Endothelial cell of umbilical vein (primary cell): ENCODE data around the gene NEU2. TPM values are rescaled to one million over a fixed set of nuclear protein-coding genes. Genes with fewer than 3 reads are reported as not detected.

Source experiments
- BruUV-seq: library from RNA; stranded (reverse); fragments of 400-500 nt; replicated peaks from 2 replicates; lab custom pipeline; 2021; lab: Mats Ljungman, UMichigan
- CTCF ChIA-PET: fragments of 300-600, 350-600 bp; sonication (Branson Sonifier 250); formaldehyde crosslinking; loops from one replicate; lab custom pipeline; 2021; ENCODE audit warnings: antibody characterized with exemption, inconsistent platforms; lab: Charles Lee
- POLR2A ChIA-PET: fragments of 300-600, 350-600 bp; sonication (Branson Sonifier 250); formaldehyde crosslinking; loops from one replicate; lab custom pipeline; 2021; ENCODE audit warnings: antibody characterized with exemption, inconsistent platforms; lab: Charles Lee
- DNase-seq: peaks from one replicate; pipeline ENCODE4 v3.0.0-alpha.2; 2011; ENCODE audit warnings: low read depth, low spot score
- FAIRE-seq: peaks from 2 replicates; lab custom pipeline; 2011; peaks lifted over from hg19 to GRCh38; lab: Jason Lieb, UNC
- H2AFZ ChIP-seq: 2 replicates; pipeline ENCODE4 v1.6.0; 2012; ENCODE audit warnings: low read depth, low read length, control low read depth, inconsistent platforms
- H3K27ac ChIP-seq: 2 replicates; pipeline ENCODE4 v1.5.1; 2011; ENCODE audit warnings: low read depth, mild to moderate bottlenecking, control low read depth, low read length, moderate library complexity; ENCODE audit not compliant: insufficient read depth
- H3K27me3 ChIP-seq, 2 experiments: 2 replicates each; pipeline versions ENCODE4 v1.6.0 to v1.6.1; 2011; ENCODE audit warnings: low read length in 2 of 2, mixed read lengths in 1 of 2; ENCODE audit not compliant: control insufficient read depth in 2 of 2, insufficient read depth in 2 of 2
- H3K36me3 ChIP-seq, 2 experiments: 2 replicates in 1 of 2; 3 replicates in 1 of 2; pipeline ENCODE4 v1.5.1; 2011; ENCODE audit warnings: low read length in 2 of 2, mild to moderate bottlenecking in 1 of 2, moderate library complexity in 1 of 2; ENCODE audit not compliant: control insufficient read depth in 2 of 2, insufficient read depth in 2 of 2; ENCODE audit errors: extremely low read depth in 1 of 2
- H3K4me1 ChIP-seq: 3 replicates; pipeline ENCODE4 v1.5.1; 2011; ENCODE audit warnings: mild to moderate bottlenecking, low read length; ENCODE audit not compliant: control insufficient read depth, insufficient read depth; ENCODE audit errors: extremely low read depth
- H3K4me2 ChIP-seq: 2 replicates; pipeline ENCODE4 v1.6.1; 2011; ENCODE audit warnings: low read length, control low read depth, mixed read lengths; ENCODE audit not compliant: insufficient read depth
- H3K4me3 ChIP-seq, 3 experiments: fragments of 200-600 bp in 1 of 3; sonication (generic), shearing (Covaris generic) in 1 of 3; replicated peaks in 1 of 3; 2 replicates each; pipeline ENCODE4 v1.5.1; 2011 to 2016; ENCODE audit warnings: control low read depth in 3 of 3, low read length in 3 of 3, mild to moderate bottlenecking in 2 of 3, inconsistent platforms in 1 of 3, low read depth in 1 of 3, moderate library complexity in 1 of 3; ENCODE audit not compliant: insufficient read depth in 1 of 3
- H3K79me2 ChIP-seq: 2 replicates; pipeline ENCODE4 v1.6.0; 2012; ENCODE audit warnings: low read length, inconsistent platforms; ENCODE audit not compliant: control insufficient read depth, insufficient read depth
- H3K9ac ChIP-seq: replicated peaks from 2 replicates; pipeline ENCODE3; 2011; ENCODE audit warnings: low read length, control low read depth; ENCODE audit not compliant: insufficient read depth; ENCODE audit errors: extremely low read depth
- H3K9me1 ChIP-seq: replicated peaks from 3 replicates; pipeline ENCODE4 v1.6.0; 2011; ENCODE audit warnings: mild to moderate bottlenecking, low read length; ENCODE audit not compliant: control insufficient read depth, insufficient read depth; ENCODE audit errors: extremely low read depth
- H3K9me3 ChIP-seq: replicated peaks from 2 replicates; pipeline ENCODE4 v1.5.1; 2012; ENCODE audit warnings: low read length, inconsistent platforms; ENCODE audit not compliant: control insufficient read depth, insufficient read depth
- H4K20me1 ChIP-seq: replicated peaks from 2 replicates; pipeline ENCODE3; 2011; ENCODE audit warnings: mild to moderate bottlenecking, low read length; ENCODE audit not compliant: control insufficient read depth, insufficient read depth; ENCODE audit errors: extremely low read depth
- EZH2 ChIP-seq: IDR thresholded peaks from 2 replicates; pipeline ENCODE4 v1.6.1; 2012; ENCODE audit warnings: borderline replicate concordance, low read depth, mild to moderate bottlenecking, moderate library complexity, low read length, inconsistent platforms; ENCODE audit not compliant: severe bottlenecking
- FOS ChIP-seq: IDR thresholded peaks from 2 replicates; pipeline ENCODE4 v1.6.1; 2011; ENCODE audit warnings: mild to moderate bottlenecking, low read length, moderate library complexity, borderline replicate concordance; ENCODE audit not compliant: insufficient read depth
- GATA2 ChIP-seq: IDR thresholded peaks from 2 replicates; pipeline ENCODE4 v1.7.0; 2011; ENCODE audit warnings: low read depth, mild to moderate bottlenecking, moderate library complexity, mixed read lengths, low read length; ENCODE audit not compliant: insufficient read length, insufficient read depth
- JUN ChIP-seq: IDR thresholded peaks from 2 replicates; pipeline ENCODE4 v1.6.1; 2011; ENCODE audit warnings: borderline replicate concordance, low read depth; ENCODE audit not compliant: insufficient read length, insufficient read depth
- MAX ChIP-seq: IDR thresholded peaks from 2 replicates; pipeline ENCODE4 v1.6.1; 2011; ENCODE audit not compliant: insufficient read depth, insufficient read length
- MYC ChIP-seq: IDR thresholded peaks from one replicate; pipeline ENCODE4 v1.6.1; 2011; ENCODE audit warnings: mild to moderate bottlenecking, low read depth, low read length
- POLR2A ChIP-seq: IDR thresholded peaks from 2 replicates; pipeline ENCODE4 v1.6.1; 2012; ENCODE audit warnings: low read depth, mild to moderate bottlenecking, control low read depth, low read length
- POLR2AphosphoS5 ChIP-seq: IDR thresholded peaks from 2 replicates; pipeline ENCODE4 v1.6.1; 2012; ENCODE audit warnings: low read depth, mild to moderate bottlenecking, control low read depth, low read length, moderate library complexity; ENCODE audit not compliant: insufficient read depth
- dilution Hi-C: fragments of 300-500 bp; cut with MboI; formaldehyde crosslinking; loops from one replicate; pipeline ENCODE4 v1.15.0; 2019; ENCODE audit warnings: low sequenced_read_pairs; ENCODE audit not compliant: extremely low pct_ligation_motif_present
- intact Hi-C: fragments of 100-400 bp; cut with micrococcal nuclease; formaldehyde crosslinking; loops from one replicate; pipeline ENCODE4 v1.10.0; 2022
- polyA plus RNA-seq, 4 experiments: library from polyadenylated mRNA; depleted of rRNA in 3 of 4; stranded (reverse) in 3 of 4; unstranded in 1 of 4; fragments of >200 nt; gene quantifications; 2 replicates each; pipeline versions ENCODE4 v1.2.1 to v1.2.3, GENCODE V29; 2011 to 2012; ENCODE audit warnings: missing spikeins in 1 of 4
- total RNA-seq: library from RNA; stranded (reverse); gene quantifications from 2 replicates; pipeline ENCODE4 v1.2.3, GENCODE V29; 2021
- TF ChIP-seq, protein P1 (sequence below), 2 donors: IDR thresholded peaks; 1 replicate in 1 of 2; 2 replicates in 1 of 2; pipeline ENCODE4 v1.5.1; 2011; ENCODE audit warnings: low read length in 2 of 2, mild to moderate bottlenecking in 2 of 2, moderate library complexity in 2 of 2, control low read depth in 1 of 2, inconsistent platforms in 1 of 2, low read depth in 1 of 2; ENCODE audit not compliant: insufficient read depth in 1 of 2; ENCODE audit errors: extremely low read depth in 1 of 2

NEU2 gene
- total and polyA plus RNA-seq, 2 donors (not counting 3 experiments of a cell fraction or from before 2014, with no cell fraction given), result not detected

DNA sequence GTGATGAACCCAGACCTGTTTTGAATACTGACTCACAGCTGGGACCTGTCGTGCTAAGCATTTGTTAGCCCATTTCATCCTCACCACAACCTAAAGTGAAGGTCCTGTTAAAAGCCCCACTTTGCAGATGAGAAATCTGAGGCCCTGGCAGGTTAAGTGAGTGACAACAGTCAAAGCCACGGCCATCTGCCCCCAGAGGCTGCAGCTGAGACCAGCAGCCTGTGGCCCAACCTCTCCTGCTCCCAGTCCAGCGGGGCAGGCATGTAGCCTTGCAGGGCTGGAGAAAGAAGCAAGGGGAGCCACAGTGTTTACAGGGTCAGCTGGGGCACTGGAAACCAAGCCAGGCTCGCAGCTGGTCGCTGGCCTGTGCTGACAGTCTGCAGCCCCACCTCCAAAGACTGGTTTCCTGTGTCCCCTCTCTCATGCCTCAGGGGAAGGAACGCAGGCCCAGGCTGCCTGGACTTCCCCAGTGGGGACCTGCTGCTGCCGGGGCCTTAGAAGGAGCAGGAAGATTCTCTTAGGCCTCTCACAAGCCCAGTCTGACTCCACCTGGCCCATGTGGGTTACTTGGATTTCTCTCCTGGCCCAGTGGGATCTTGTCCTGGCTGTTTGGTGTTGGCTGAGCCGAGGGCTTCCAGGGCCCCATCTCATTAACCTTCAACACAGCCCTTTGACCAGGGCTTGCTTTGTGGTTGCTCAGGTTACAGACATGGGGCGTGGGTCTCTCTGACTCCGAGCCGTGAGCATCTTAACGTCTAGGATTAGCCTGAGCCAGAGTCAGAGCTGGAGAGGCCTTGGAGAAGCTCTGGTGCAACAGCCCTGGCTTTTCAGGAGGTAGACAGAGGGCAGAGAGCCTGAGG is 29.3 kb downstream of the NEU2 start:
- dilution Hi-C loops, result no loop called here
- Histone ChIP-seq H3K79me2 (peaks cover 31% of the 10 kb centered on the region), H3K4me2 (peak overlapping the region; percentile 75), H3K4me1 (peaks cover 32% of the 10 kb centered on the region), H3K27ac (peak overlapping the region; percentile 29), H3K36me3 (peaks cover 0 to 4% of the 10 kb centered on the region in 2 experiments), H4K20me1 (no peaks in the 10 kb centered on the region), H3K9me3 (no peaks in the 10 kb centered on the region), H3K9ac (peak overlapping the region; percentile 44), H3K9me1 (no peaks in the 10 kb centered on the region), H3K4me3 (peak overlapping the region; percentile 21 to 65 (median 55)), H3K27me3 (no peaks in the 10 kb centered on the region), H2AFZ (peak overlapping the region; percentile 7)
- FAIRE-seq, result peak; percentile 74
- TSS peak; percentile 25 for BruUV-seq
- DNase-seq, result peak; percentile 70
- TF ChIP-seq, protein P1, sequence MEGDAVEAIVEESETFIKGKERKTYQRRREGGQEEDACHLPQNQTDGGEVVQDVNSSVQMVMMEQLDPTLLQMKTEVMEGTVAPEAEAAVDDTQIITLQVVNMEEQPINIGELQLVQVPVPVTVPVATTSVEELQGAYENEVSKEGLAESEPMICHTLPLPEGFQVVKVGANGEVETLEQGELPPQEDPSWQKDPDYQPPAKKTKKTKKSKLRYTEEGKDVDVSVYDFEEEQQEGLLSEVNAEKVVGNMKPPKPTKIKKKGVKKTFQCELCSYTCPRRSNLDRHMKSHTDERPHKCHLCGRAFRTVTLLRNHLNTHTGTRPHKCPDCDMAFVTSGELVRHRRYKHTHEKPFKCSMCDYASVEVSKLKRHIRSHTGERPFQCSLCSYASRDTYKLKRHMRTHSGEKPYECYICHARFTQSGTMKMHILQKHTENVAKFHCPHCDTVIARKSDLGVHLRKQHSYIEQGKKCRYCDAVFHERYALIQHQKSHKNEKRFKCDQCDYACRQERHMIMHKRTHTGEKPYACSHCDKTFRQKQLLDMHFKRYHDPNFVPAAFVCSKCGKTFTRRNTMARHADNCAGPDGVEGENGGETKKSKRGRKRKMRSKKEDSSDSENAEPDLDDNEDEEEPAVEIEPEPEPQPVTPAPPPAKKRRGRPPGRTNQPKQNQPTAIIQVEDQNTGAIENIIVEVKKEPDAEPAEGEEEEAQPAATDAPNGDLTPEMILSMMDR (IDR thresholded peaks at IDR 0.05; ENCODE audit: extremely low read depth in 1 of 2, insufficient read depth in 1 of 2, low read depth in 1 of 2, low read length in 2 of 2), result peak; percentile 33 to 56
- no peak for TF ChIP-seq MAX
- TF ChIP-seq FOS, result no peak
- no peak for TF ChIP-seq JUN
- TF ChIP-seq POLR2A, result peak; percentile 19
- TF ChIP-seq GATA2, result no peak
- TF ChIP-seq EZH2, result no peak
- no peak for TF ChIP-seq MYC
- peak; percentile 27 for TF ChIP-seq POLR2AphosphoS5
- intact Hi-C loops, result loop anchor here (1.0 to 2.0 kb wide), 3 partner anchors 15 to 189 kb away; partner anchors contain the start of gene ATG16L1
- POLR2A ChIA-PET, result no interaction called here
- CTCF ChIA-PET, result interaction anchor here (0.9 to 4.3 kb wide), 11 partner anchors 9 to 208 kb away, joined by 3 to 30 read pairs (median 10); partner anchors contain the start of gene ATG16L1
